ENCODE measurements around the gene CARD8. TPM values are rescaled to one million over a fixed set of nuclear protein-coding genes. Genes with fewer than 3 reads are reported as not detected.

The CARD8 gene
- total and polyA plus RNA-seq, 10 donors, result 61.8 to 238 (median 161) TPM

- TF ChIP-seq POLR2A (IDR thresholded peaks at IDR 0.05) (no peak), CTCF (IDR thresholded peaks at IDR 0.05 in 8 of 11, conservative IDR thresholded peaks at IDR 0.05 in 3 of 11) (no peak), POLR2AphosphoS5 (IDR thresholded peaks at IDR 0.05) (no peak)
- Histone ChIP-seq H3K27ac (no peak overlapping the region), H3K4me1 (peaks cover 0 to 14% (median 1%) of the 10 kb centered on the region in 6 donors), H3K4me3 (no peak overlapping the region), H3K27me3 (replicated peaks in 1 of 7) (no peaks in the 10 kb centered on the region), H3K9me3 (peaks cover 0 to 23% (median 20%) of the 10 kb centered on the region in 8 donors), H3K36me3 (peaks cover 0 to 56% (median 5%) of the 10 kb centered on the region in 6 donors)
- 88 to 97% (median 90%) methylated on average over 9 of the region's 9 CpGs for WGBS, 5 donors
- intact Hi-C loops (cut with DNase I; ENCODE audit: low total_unique reads), result no loop called here
- DNase-seq, result peak; percentile 27
Measured at GRCh38 chr19:48183356-48183755, 72.4 kb downstream of the CARD8 start.

GRCh38 chr19:48182434-48182833, 73.3 kb downstream of the CARD8 start:
- H3K36me3 ChIP-seq, result peaks cover 0 to 48% (median 5%) of the 10 kb centered on the region in 6 donors
- 93 to 97% (median 95%) methylated on average over 24 to 38 of the region's 38 CpGs for WGBS, 5 donors
- intact Hi-C loops (cut with DNase I; ENCODE audit: low total_unique reads), result no loop called here
- peak; percentile 65 for DNase-seq
- no peak for TF ChIP-seq POLR2A (IDR thresholded peaks at IDR 0.05)
- peak in 1 of 3 donors; percentile 52 for TF ChIP-seq POLR2AphosphoS5 (IDR thresholded peaks at IDR 0.05)
- no peak for TF ChIP-seq CTCF (IDR thresholded peaks at IDR 0.05 in 8 of 11, conservative IDR thresholded peaks at IDR 0.05 in 3 of 11)
- H3K4me1 ChIP-seq, result peaks cover 0 to 14% (median 1%) of the 10 kb centered on the region in 6 donors
- H3K9me3 ChIP-seq, result peaks cover 0 to 23% (median 20%) of the 10 kb centered on the region in 8 donors
- no peak overlapping the region for H3K27ac ChIP-seq
- H3K27me3 ChIP-seq (replicated peaks in 1 of 7), result no peaks in the 10 kb centered on the region
- no peak overlapping the region for H3K4me3 ChIP-seq

DNA sequence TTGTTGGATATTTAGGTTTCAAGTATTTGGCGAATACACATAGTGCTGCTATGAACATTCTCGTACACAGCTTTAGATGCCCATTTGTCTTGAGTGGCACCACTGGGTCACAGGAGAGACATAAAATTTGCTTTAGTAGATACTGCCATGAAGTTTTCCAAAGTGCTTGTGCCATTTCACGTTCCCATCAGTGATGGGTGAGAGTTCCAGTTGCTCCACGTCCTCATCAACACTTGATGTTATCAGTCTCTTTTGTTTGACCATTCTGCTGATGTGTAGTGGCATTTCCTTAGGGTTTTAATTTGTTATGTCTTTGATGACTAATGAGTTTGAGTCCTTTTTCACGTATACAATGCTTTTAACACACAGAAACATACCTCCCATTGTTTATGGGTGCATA, 74.2 kb downstream of the CARD8 start:
- intact Hi-C loops (cut with DNase I; ENCODE audit: low total_unique reads), result no loop called here
- Histone ChIP-seq H3K4me3 (no peak overlapping the region), H3K9me3 (peaks cover 0 to 23% (median 20%) of the 10 kb centered on the region in 8 donors), H3K27ac (no peak overlapping the region), H3K4me1 (peaks cover 0 to 9% (median 0%) of the 10 kb centered on the region in 6 donors), H3K27me3 (replicated peaks in 1 of 7) (no peaks in the 10 kb centered on the region), H3K36me3 (peaks cover 0 to 44% (median 5%) of the 10 kb centered on the region in 6 donors)
- WGBS, 5 donors, result 93 to 100% (median 97%) methylated on average over 5 of the region's 5 CpGs
- TF ChIP-seq CTCF (IDR thresholded peaks at IDR 0.05 in 8 of 11, conservative IDR thresholded peaks at IDR 0.05 in 3 of 11) (no peak), POLR2A (IDR thresholded peaks at IDR 0.05) (no peak), POLR2AphosphoS5 (IDR thresholded peaks at IDR 0.05) (no peak)
- no peak for DNase-seq

DNA sequence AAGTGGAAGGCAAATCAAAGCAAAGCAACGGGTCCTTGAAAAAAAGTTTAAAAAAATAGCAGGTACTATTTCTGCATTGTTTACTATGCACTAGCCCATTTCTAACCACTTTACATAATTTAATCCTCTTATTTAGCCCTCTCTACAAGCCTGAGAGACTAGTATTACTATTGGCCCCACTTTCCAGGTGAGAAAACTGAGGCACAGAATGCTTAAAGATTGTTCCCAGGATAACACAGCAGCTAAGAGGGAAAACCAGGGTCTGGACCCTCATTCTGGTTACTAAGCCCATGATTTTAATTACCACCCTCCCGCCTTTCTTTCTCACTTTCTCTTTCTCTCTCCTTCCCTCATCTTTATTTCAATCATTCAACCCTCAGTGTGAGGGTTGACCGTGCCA, 79.5 kb downstream of the CARD8 start:
- Histone ChIP-seq H3K9me3 (peaks cover 0 to 8% (median 6%) of the 10 kb centered on the region in 8 donors), H3K4me3 (no peak overlapping the region), H3K27me3 (replicated peaks in 1 of 7) (no peaks in the 10 kb centered on the region), H3K27ac (peak overlapping the region in 4 of 8 donors; percentile 41 to 63 (median 54)), H3K4me1 (peaks cover 6 to 43% (median 19%) of the 10 kb centered on the region in 6 donors), H3K36me3 (peaks cover 0 to 66% (median 17%) of the 10 kb centered on the region in 6 donors)
- no peak for DNase-seq
- TF ChIP-seq CTCF (IDR thresholded peaks at IDR 0.05 in 8 of 11, conservative IDR thresholded peaks at IDR 0.05 in 3 of 11) (no peak), POLR2A (IDR thresholded peaks at IDR 0.05) (no peak), POLR2AphosphoS5 (IDR thresholded peaks at IDR 0.05) (no peak)
- intact Hi-C loops (cut with DNase I; ENCODE audit: low total_unique reads), result no loop called here
- 74 to 97% (median 83%) methylated on average over 3 of the region's 3 CpGs for WGBS, 5 donors

Measured in spleen (tissue), 11 donors.